ENCODE measurements around the gene AZI2.
A peak's percentile ranks its signal among the peaks of the same experiment; 100 is the strongest.

Gene AZI2

GRCh38 chr3:28347374-28348264 lies 1.0 kb downstream of the AZI2 start:
- ChIA-PET CTCF (no interaction called here), POLR2A (ENCODE audit: low non-redundant PET) (no interaction called here)
- H3K27ac ChIP-seq = peak overlapping the region; percentile 100
- TF ChIP-seq, protein P1, sequence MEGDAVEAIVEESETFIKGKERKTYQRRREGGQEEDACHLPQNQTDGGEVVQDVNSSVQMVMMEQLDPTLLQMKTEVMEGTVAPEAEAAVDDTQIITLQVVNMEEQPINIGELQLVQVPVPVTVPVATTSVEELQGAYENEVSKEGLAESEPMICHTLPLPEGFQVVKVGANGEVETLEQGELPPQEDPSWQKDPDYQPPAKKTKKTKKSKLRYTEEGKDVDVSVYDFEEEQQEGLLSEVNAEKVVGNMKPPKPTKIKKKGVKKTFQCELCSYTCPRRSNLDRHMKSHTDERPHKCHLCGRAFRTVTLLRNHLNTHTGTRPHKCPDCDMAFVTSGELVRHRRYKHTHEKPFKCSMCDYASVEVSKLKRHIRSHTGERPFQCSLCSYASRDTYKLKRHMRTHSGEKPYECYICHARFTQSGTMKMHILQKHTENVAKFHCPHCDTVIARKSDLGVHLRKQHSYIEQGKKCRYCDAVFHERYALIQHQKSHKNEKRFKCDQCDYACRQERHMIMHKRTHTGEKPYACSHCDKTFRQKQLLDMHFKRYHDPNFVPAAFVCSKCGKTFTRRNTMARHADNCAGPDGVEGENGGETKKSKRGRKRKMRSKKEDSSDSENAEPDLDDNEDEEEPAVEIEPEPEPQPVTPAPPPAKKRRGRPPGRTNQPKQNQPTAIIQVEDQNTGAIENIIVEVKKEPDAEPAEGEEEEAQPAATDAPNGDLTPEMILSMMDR (conservative IDR thresholded peaks at IDR 0.05; ENCODE audit: low read depth) = no peak
- DNase-seq (ENCODE audit: low spot score) = peak; percentile 4

DNA sequence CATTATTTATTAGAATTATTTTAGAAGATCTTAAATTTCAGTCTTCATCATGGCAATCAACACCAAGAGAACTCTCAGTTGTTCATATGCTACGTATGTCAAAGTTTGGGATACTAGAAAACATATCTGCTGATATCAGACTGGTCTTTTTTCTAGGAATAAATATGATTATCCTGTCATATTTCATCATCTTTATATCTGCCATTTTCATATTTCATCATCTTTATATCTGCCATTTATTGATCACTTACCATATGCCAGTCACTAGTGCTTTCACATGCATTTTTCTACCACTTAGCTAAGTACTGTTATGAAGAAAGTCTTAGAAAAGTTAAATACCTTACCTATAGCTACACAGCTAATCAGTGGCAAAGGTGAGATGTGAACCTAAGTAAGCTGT lies 2.9 kb downstream of the AZI2 start:
- ChIA-PET POLR2A (ENCODE audit: low non-redundant PET) (no interaction called here), CTCF (no interaction called here)
- no peak overlapping the region for H3K27ac ChIP-seq
- no peak for DNase-seq (ENCODE audit: low spot score)
- TF ChIP-seq, protein P1 (conservative IDR thresholded peaks at IDR 0.05; ENCODE audit: low read depth) = no peak

GRCh38 chr3:28343144-28343543 lies 5.5 kb downstream of the AZI2 start:
- CTCF ChIA-PET = interaction anchor here (0.7 kb wide), 1 partner anchor 22 kb away, joined by 6 read pairs; no protein-coding TSS in a partner anchor
- POLR2A ChIA-PET (ENCODE audit: low non-redundant PET) = no interaction called here
- no peak for DNase-seq (ENCODE audit: low spot score)
- no peak overlapping the region for H3K27ac ChIP-seq
- TF ChIP-seq, protein P1 (conservative IDR thresholded peaks at IDR 0.05; ENCODE audit: low read depth) = no peak

DNA sequence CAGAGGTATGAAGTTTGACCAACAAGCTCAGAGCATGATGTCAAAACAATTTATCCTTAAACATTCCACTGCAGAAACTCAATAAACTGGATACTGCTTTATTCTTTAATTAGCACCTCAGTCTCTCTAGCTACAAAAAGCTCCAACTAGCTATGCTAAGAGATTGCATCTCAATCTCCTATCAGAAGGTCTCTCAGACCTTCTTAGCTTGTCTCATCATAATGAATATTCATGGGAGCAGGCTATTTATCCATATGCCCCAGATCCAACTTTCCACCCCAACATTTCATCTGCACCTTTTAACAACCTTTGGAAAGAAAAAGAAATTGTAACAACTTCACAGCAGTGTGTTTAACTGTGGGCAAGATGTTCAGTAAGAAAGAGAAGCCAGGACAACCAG lies 11.4 kb downstream of the AZI2 start:
- CTCF ChIA-PET = no interaction called here
- H3K27ac ChIP-seq = no peak overlapping the region
- TF ChIP-seq, protein P1 (conservative IDR thresholded peaks at IDR 0.05; ENCODE audit: low read depth) = no peak
- POLR2A ChIA-PET (ENCODE audit: low non-redundant PET) = no interaction called here
- no peak for DNase-seq (ENCODE audit: low spot score)

GRCh38 chr3:28335246-28335645 lies 13.4 kb downstream of the AZI2 start:
- CTCF ChIA-PET = no interaction called here
- TF ChIP-seq, protein P1 (conservative IDR thresholded peaks at IDR 0.05; ENCODE audit: low read depth) = no peak
- POLR2A ChIA-PET (ENCODE audit: low non-redundant PET) = no interaction called here
- DNase-seq (ENCODE audit: low spot score) = no peak
- no peak overlapping the region for H3K27ac ChIP-seq

DNA sequence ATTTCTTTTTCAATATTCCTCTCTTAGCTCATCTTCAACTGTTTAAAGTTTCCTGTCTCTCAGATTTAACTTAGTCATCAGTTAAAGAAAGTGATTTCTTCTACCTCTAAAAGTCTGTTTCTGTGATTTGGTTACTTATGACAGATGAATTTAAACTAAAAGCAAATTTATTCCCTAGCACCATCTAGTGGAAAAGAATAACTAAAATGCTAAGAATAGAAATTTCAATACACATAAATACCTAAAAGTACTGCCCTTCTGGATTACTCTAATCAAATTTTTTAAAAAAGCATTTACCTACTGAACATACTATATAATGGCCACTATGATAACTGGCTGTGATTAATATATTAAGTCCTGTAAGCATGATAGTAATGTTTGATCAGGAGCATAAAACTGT lies 14.1 kb downstream of the AZI2 start:
- ChIA-PET CTCF (no interaction called here), POLR2A (ENCODE audit: low non-redundant PET) (no interaction called here)
- TF ChIP-seq, protein P1 (conservative IDR thresholded peaks at IDR 0.05; ENCODE audit: low read depth) = peak; percentile 41; the same call in 1 of the 2 replicates
- no peak for DNase-seq (ENCODE audit: low spot score)
- no peak overlapping the region for H3K27ac ChIP-seq
